Measurements from ENCODE around the gene ATXN7L1.
A peak's percentile ranks its signal among the peaks of the same experiment; 100 is the strongest.

The ATXN7L1 gene

DNA sequence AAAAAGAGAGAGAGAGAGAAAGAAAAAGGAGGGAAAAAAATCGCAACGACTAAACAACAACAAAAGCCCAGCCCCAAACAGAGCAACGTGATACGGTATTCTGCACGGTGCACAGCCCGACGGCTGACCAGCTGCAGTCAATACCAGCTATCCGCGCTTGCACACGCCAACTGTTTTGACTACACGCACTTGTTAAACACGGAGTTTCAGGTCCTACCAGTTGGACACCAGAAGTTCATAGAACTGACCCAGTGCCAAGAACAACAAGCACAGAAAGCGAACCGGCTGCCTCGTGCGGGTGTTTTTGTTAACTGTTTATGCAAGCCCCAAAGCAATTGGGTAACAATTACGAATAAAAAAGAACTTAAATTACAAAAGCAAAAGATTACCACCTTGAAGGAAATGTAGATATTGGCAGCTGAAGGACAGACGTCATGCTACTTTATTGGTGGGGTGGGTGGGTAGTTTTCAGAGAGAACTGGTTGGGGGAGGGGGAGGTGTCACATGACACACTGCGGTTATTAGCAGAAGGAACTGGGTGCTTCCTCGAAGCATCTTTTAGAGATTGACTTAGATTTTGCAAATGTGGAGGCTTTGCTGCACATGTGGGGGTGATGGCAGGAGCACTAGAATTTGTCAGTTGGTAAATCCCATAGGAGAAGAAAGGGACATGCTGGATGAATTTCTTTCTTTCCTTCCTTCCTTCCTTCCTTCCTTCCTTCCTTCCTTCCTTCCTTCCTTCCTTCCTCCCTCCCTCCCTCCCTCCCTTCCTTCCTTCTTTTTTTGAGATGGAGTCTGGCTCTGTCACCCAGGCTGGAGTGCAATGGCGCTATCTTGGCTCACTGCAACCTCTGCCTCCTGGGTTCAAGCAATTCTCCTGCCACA, 184.5 kb downstream of the ATXN7L1 start:
- peak in 3 of 4 experiments; percentile 13 to 53 (median 47) for DNase-seq

DNA sequence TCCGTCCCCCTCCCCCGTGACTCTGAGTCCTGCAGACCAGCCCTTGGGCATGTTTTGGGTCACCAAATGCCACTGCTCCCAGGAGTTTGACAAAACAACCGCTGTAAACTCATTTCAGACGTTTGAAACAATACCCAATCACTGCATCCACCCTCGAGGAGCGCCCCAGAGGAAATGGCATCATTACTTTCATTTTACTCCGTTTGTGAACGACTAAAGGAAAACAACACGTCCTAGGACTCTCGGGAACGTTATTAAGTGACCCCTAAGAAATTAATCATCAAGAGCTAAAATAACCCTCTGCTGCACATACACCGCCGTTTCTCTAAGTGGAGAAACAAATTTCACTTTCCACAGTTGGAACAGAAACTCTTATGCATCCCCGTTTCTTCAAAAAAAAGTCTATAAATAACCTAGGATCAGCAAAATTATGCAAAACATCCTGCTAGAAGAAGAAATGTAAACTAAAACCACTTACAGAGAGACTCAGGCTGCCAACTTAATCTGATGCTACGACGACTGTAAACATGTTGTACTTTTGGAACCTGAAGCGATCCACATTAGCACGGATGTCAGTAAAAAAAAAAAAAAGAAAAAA, 185.2 kb downstream of the ATXN7L1 start:
- DNase-seq = peak in 1 of 4 experiments; percentile 25

DNA sequence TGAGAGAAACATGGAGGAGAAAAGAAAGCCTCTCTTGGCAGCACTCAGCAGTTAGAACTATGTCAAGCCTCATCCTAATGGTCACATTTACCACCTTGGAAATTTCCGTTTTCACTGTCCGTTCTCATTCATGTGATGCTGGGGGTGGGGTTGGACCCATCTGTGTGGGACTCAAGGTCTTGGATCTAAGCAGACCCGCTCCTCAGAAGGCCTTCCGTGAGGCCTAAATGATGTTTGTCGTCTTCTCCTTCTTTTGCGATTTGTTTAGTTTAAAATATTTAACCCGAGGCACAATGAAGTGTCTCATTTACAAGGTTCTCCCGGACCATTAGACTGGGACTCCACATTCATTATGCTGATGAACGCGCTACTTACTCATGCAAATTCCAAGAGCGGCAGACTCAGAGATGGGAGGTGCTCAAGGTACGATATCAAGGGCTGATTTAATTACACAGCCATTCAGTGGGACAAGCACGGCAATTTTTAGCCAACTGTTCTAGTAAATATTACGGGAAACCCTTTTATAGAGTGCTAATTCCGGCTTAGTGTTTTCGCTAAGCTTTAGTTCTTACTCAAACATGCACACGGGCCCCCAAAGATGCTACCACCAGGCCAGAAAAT, 186.0 kb downstream of the ATXN7L1 start:
- no peak for DNase-seq

DNA sequence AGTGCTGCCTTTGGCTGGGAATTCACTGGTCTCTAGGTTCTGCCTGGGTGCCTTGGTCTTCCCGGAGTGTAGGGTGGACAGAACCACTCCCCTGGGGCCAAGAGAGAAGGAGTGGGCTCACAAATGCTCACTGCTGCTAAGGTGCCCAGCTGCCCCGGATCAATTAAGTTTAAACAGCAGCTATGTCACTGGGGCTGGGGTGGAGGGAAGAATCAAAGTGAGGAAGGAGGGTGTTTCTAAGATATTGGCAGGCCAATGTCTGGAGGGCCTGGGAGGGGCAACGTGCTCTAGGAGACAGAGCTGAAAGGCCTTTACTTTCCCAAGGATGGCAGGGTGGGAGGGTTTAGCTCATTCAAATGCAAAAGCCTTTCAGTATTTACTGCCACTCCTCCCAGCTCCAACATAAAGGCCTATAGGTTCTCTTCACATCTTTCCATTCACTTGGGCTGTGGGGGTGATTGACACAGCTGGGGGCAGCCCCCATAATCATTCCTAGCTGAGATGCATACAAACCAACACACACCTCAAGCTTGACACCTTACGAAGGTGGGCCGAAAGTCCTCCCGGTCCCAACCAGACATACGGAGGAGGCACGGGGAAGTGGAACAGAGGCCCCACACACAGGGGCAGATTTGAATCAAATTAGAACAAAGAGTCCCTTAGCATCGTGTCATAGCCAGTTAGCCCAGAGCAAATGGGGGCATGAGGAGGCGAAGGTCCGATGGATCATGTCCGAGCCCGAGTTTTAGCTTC, 187.2 kb downstream of the ATXN7L1 start:
- no peak for DNase-seq

DNA sequence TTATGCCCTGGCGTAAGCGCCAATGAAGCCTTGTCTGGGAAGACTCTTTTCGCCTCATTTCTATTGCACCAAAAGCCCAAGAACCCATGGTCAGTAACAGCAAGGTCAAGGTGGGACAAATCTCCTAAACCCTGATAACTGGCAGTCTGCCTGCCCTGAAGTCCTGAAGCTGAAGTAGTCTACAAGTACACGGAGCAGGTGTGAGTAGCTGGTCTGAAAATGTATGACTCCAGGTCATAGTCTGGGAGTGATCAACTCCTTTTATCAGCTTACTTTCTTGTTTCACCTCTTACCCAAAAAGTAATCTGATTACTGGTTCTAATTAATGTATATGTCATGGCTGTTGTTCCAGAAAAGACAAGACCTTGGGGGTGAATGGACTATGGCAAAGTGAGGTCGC, 187.8 kb downstream of the ATXN7L1 start:
- DNase-seq = no peak

DNA sequence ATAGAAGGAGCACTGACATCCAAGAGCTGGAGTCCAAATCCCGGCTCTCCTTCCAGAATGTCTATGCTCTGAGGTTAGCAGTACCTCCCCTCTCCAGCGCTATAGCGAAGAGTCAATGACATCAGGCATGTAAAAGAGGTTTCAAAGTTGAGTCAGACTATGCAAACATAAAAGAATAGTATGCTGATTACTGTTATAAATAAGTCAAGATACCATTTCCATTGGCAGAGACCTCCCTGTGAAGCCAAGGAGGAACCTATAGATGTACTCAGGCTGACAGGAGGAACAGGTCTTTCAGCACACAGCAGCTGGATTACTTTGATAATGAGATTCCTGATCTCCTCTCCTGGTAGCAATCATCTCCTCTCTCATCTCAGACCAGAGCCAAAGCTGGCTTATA, 191.2 kb downstream of the ATXN7L1 start:
- DNase-seq = no peak

DNA sequence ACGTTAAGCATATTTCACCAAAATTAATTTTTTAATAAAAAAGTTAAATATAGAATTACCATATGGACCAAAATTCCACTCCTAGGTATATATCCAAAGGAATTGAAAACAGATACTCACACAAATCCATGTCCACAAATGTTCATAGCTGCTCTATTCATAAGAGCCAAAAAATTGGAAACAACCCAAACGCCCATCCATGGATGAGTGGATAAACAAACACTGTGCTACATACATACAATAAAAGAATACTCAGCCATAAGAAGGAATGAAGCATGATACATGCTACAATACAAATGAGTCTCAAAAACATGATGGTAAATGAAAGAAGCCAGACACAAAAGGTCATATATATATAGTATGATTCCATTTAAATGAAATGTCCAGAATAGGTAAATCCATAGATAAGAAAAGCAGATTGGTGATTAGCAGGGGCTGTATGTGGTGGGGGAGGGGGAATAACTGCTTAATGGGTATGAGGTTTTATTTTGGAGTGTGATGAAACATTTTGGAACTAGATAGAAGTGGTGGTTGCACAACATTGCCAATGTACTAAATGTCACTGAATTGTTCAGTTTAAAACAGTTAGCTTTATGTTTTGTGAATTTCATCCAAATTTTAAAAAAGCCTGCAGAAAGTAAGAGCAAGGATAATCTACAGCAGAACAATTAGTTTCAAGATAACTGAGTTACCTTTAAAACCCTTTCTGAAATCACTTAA, 193.9 kb downstream of the ATXN7L1 start:
- DNase-seq = no peak

DNA sequence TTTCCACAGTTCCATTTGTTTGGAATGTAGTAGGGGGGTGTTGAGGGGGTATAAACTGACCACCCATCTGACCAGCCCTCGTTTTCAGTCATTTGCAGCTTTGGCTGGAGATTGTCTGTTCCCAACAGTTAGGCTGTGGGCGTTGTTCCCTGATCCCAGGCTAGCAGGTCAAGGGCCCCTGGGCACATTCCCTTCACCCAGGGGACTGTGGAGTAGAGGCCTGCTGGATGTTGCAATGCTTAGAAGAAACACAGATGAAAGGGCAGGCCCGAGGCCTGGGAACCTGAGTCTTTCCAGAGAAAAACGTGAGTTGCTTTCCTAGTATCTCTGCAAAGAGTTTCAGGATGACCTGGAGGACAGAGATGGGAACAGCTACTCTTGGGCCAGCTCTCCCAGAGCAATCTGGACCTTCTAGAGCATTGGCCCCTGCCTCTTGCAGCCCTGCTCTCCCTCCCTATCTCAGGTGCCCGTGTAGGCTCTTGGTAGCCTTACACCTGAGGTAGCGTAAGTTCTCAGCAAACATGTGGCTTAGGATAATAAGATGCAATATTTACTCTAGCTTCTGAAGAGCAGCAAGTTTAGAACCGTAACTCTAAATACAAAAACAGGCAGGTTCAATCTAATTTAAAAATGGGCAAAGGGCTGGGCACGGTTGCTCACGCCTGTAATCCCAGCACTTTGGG, 195.8 kb downstream of the ATXN7L1 start:
- no peak for DNase-seq

DNA sequence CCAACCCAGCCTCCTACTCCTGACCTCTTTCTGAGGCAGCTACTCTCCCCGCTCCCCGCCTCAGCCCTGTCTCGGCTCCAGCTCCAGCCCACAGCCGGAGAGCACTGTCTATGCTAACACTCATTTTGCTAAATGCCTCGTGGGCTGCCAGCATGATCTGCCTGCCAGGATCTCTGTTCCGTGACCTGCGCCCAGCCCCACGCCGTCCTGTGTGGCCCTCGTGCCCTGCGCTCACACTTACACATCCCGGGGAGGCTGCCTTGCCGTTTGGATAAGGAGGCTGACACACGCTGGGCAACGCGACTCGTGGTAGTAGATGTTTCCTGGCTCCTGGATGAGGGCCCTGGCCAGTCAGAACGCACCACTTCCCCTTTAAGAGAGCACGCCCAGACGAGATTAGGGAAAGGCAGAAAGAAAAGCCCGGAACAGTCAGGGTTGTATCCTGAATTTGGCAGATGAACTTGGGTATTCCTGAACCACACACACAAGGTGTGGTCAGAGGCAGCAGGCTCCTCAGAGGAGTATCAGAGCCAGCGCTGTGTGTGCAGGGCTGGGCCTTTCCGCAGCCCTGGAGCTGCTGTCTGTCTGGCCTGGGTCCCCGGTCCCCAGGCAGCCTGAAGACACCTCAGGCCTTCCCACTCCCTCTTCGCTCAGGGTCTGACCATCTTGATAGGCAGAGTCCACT, 197.4 kb downstream of the ATXN7L1 start:
- no peak for DNase-seq

DNA sequence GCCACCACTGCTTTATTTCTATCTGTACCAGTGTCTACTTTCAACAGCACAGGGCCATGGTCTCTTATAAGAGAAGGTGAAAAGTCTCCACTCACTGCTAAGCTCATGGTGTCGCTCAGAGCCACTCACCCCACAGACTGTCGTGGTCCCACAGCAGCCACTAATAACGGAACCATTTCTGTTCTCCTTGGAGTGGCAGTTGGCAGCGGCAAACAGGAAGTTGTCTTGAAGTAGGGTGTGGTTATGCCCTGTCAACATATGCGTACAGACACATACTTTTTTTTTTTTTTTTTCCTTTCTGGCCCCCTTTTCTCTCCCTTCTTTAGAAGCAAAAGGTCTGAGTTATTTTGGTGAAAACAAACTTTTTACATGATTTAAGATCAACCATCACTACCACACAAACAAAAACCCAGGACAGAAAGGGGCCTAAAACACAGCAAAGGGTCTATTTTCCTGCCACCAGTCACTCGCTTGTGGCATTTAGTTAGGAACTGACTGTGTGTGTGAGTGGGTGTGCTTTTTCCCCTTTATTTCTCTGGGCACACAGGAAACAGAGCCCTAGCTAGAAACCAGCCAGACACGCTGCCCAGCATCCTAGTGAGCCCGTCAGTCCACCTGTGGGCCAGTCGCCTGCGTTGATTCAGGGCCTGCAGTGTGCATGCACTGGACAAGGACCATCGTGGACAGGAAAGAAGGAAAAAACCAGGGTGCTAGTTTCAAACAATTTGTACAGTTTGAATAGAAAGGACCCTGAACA, 198.4 kb downstream of the ATXN7L1 start:
- DNase-seq = peak in 1 of 4 experiments; percentile 16

DNA sequence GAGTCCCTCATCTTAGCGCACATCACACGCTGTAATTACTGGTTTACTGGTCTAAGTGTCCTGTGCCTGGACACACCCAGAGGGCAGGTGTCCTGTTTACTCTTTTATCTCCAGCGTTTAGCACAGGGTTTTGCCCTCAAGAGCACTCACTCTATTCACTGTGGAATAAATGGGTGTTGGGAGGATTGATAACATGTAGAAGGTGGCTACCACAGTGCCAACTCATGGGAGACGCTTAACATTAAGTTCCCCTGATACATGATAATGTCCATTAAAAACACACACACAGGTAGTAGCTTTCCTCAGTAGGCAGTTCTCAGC, 199.0 kb downstream of the ATXN7L1 start:
- no peak for DNase-seq

DNA sequence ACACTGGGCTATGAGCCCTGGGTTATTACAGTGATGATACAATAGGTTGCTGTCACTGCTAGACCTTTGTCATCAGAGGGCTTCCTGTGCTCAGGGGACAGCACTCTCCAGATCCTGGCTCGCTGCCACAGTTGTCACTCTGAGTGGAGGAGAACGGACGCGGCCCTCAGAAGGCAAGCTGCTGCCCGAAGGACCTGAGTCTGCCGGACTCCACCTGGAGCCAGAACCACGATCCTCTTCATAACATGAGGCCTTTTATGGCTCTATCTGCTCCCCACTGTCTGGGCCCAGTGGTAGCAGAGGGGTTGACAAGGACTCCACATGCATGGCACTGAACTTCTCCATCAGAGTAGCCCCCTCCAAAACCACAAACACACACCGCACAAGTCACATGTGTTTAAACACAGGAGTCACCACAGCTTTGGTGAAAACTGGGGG, 200.4 kb downstream of the ATXN7L1 start:
- peak in 2 of 4 experiments; percentile 19 to 25 for DNase-seq

DNA sequence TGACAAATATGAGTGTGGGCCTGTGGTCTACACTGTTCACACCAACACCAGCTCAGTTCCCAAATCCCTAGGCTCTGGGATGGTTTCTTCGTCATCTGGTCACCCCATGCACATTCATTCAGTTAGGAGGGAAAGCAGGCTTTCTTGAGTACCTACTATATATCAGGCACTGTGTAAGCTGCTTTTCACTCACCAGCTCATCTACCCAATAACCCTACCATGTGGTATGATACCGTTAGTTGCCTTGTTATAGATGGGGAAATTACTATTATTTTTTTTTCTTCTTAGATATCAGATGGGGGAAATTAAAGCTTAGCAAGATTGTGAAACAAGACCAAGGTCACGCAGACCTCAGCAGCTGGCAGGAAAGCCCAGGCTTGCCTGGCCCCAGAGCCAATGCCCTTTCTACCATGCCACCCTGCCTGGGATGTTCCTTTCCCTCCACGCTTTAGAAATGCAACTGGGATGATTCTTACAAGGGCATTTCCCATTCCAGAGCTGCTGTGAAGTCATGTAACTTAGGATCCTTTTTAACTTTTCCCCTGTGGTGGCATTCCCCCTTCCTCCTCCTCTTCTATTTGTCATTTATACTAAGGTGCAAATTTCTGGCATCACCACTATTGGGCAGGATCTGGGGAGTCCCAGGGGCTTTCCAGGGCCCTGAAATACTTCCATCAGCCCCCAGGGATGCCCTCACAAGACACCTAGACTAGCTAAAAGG, 202.0 kb downstream of the ATXN7L1 start:
- no peak for DNase-seq

DNA sequence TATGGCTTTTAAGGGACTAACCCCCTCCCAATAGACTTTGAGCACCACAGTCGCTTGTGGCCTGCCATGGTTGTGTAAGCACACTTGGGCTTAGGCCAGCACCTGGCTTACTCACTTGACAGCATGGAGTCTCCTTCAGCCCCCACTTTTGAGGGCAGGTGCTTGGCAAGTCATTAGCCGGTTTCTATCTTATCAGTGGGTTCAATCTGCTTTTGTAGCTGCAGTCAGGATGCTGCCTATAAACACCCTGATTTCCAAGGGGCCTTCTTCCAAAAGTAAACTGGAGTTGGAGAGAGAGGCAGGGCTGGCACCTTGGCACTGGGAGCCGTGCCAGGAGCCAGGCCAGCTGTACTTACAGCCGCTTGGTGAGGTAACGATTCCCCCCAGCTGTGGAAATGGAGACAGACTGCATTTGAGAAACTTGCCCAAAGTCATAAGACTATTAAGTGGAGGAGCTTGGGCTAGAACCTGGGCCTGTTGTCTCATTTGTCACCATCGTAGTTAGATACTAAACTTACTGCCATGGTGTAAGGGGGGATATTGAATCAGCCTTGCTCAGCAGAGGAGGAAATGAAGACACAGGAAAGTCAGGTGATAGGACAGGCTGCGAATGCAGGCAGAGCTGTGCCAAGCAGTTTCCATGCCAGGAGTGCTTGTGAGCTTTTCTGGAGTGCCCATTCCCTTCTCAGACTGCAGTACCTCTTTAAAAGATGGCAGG, 202.9 kb downstream of the ATXN7L1 start:
- no peak for DNase-seq

DNA sequence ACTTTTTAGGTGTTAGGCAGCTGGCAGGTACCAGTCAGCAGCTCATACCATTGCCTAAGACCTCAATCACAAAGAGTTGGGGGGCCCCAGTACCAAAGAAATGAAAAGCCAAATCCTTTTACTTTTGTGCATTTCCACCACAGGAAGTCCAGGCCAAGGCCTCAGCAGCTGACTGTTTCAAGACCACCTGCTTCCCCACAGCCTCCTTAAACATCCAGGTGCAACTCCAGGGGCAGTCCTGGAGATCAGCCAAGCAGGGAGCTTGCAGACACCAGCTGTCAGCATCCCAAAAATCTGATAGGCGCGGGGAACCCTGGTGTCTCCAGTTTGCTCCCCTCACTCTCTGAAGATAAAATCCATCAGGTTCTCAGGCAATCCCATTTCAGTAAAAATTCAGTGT, 203.6 kb downstream of the ATXN7L1 start:
- no peak for DNase-seq

DNA sequence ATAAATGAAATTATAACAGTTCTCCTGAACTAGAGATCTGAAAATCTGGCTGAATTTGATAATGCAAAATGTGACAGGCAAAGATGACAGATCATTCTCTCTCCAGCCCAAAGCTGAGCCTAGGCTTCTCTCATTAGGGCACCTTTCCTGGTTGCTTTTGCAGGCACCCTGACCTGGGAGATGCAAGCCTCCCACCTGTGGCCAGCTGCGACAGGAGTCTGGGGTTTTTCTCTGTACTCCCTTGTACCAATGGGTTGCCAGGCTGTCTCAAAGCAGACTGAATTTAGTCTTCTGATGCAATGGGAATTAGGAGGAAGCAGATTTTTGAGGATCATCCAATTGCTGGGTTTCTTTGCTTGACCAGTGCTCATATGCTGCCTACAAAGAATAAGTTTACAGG, 210.1 kb downstream of the ATXN7L1 start:
- no peak for DNase-seq

DNA sequence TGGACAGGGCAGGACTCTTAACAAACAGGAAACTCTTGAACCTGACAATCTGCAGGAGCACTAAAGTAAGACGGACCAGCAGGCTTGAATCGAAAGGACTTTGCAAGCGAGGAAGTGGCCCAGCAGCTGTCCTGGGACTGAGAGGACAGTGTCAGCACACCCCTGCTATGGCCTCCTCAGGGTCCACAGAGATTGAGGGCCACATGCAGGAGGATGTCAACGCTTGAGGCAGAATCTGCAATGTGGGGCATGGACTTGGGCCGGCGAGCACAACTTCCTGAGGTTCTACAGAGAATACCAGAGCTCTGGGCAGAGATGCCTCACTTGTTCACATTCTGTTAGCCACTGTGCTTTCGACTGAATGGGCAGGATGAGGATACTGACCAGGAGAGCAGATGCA, 210.7 kb downstream of the ATXN7L1 start:
- no peak for DNase-seq

DNA sequence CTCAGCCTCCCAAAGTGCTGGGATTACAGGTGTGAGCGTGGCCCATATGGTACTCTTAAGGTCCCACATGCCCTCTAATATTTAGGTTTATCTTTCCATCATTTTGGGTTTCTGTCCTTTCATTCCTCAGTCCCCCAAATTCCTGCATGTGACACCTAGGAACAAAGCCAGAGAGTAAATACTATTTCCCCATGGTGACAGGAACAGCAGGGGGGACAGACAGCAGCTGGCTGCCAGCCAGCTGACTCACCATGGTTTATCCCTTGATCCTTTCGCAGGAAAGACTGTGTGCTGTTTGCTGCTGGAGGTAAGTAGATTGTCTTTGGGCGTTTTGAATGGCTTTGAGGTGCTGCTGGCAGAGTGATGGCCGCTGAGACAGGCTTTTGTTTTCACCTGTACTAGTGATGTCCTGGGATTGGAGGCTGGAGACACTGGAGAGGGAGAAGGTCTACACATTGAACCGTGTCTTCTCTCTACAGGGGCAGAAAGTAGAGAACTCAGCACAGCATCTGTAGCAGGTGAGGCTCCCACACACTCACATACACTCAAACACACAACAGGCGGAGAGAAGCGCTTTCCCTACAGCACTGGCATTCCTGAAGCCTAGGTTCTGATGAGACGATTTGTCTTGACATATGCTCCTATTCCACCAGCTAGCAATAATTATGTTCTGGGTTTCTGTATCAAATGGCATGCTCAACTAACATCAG, 211.4 kb downstream of the ATXN7L1 start:
- DNase-seq = no peak

DNA sequence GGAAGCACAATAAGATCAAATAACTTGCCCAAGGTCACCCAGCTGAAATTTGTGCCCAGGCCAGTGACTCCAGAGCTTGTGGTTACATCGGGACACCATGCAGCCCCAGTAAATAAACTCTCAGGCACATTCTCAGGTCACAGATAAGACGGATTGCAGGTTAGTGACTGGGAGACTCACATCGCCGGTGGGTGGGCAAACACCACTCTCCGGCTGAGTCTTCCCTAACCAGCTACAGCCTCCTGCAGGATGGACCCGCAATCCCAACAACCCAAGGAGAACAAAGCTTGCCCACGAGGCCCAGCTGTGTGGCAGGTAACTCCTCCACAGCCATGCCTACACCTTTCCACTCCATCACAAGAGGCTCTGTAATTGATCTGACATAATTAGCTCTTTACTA, 213.4 kb downstream of the ATXN7L1 start:
- DNase-seq = no peak
